Astrocyte of the cerebellum (primary cell): ENCODE data around the gene INPP5A.
"Not testable (repeated sequence)": the region's sequence is repeated elsewhere in the genome, so short reads cannot be mapped to it uniquely, and the experiment has no call there.

Experiments used
- DNase-seq: peaks from one replicate; pipeline ENCODE4 v3.0.0-alpha.2; 2011; ENCODE audit warnings: low read depth
- H3K4me3 ChIP-seq: 2 replicates; pipeline ENCODE4 v1.5.1; 2011; ENCODE audit warnings: mild to moderate bottlenecking, low read depth, low read length, moderate library complexity
- in situ Hi-C: cut with HindIII; loops from 2 replicates; pipeline ENCODE4 v1.10.0; 2017; ENCODE audit warnings: low sequenced_read_pairs
- TF ChIP-seq, protein P1 (sequence below): IDR thresholded peaks from 2 replicates; pipeline ENCODE4 v1.5.1; 2012; ENCODE audit warnings: low read length, low read depth, moderate library complexity, mild to moderate bottlenecking; ENCODE audit errors: missing control alignments

Gene INPP5A

DNA sequence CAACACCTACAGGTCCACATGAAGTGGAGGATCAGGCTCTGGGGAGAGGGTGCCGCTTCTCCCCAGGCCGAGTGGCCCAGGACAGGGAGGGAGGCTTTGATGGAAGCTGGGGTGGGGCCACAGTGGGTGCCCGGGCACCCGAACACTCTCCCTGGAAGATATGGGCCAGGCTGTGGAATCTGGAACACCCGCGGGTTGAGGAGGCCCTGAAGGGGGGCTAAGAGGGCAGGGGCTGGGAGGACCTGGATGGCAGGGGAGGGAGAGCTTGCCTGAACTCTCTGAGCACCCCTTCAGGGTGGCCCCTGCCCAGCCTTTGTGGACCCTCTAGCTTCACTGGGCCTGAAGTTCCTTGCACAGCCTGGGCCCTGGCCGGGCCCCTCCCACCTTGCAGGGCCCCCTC, 252.9 kb downstream of the INPP5A start:
- in situ Hi-C loops, result no loop called here
- no peak overlapping the region for H3K4me3 ChIP-seq
- TF ChIP-seq, protein P1, sequence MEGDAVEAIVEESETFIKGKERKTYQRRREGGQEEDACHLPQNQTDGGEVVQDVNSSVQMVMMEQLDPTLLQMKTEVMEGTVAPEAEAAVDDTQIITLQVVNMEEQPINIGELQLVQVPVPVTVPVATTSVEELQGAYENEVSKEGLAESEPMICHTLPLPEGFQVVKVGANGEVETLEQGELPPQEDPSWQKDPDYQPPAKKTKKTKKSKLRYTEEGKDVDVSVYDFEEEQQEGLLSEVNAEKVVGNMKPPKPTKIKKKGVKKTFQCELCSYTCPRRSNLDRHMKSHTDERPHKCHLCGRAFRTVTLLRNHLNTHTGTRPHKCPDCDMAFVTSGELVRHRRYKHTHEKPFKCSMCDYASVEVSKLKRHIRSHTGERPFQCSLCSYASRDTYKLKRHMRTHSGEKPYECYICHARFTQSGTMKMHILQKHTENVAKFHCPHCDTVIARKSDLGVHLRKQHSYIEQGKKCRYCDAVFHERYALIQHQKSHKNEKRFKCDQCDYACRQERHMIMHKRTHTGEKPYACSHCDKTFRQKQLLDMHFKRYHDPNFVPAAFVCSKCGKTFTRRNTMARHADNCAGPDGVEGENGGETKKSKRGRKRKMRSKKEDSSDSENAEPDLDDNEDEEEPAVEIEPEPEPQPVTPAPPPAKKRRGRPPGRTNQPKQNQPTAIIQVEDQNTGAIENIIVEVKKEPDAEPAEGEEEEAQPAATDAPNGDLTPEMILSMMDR, result no peak
- DNase-seq, result no peak

DNA sequence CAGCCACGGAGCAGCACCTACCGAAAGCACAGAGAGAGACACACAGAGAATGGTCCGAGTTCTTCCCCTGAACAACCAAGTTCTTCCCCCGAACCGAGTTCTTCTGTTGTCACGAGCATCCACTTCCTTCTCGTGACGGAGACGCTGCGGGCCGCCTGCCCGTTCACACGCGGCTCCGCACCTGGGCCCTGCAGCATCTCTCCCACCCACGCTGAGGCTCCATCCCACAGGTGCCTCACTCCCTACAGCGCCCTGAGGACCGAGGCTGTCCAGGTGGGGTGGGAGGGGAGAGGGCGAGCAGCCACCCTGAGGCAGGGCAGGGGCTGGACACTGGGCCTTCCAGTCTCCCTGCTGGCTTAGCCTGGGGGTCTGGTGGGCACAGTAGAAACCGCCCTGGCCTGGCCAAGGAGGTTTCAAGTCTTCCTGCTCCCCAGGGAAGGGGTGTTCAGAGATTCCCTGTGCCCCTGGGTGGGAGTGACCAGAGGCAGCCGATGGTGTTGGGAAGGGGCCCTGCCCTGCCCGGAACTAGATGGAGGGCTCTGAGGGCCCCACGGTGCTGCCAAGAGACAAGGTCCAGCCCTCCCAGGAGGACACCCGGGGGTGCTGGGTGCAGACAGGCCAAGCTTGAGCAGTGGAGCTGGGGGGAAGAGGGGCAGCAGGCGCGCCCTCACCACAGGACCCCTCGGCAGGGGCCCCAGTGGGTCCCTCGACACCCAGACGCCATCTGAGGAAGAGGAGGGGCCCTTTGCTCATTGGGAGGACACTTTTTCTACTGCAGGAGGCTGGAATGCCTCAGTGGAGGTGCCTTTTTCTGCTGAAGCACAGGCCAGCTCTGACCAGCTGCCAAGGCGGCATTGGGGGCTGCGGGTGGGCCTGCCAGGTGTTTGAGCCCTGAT, 253.6 kb downstream of the INPP5A start:
- TF ChIP-seq, protein P1, result no peak
- H3K4me3 ChIP-seq, result no peak overlapping the region
- in situ Hi-C loops, result no loop called here
- no peak for DNase-seq

DNA sequence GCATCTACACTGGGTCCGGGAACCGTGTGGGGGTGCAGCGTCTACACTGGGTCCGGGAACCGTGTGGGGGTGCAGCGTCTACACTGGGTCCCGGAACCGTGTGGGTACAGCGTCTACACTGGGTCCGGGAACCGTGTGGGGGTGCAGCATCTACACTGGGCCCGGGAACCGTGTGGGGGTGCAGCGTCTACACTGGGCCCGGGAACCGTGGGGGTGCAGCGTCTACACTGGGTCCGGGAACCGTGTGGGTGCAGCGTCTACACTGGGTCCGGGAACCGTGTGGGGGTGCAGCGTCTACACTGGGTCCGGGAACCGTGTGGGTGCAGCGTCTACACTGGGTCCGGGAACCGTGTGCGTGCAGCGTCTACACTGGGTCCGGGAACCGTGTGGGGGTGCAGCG, 254.5 kb downstream of the INPP5A start:
- DNase-seq, H3K4me3 ChIP-seq, in situ Hi-C loops: not testable (repeated sequence)

DNA sequence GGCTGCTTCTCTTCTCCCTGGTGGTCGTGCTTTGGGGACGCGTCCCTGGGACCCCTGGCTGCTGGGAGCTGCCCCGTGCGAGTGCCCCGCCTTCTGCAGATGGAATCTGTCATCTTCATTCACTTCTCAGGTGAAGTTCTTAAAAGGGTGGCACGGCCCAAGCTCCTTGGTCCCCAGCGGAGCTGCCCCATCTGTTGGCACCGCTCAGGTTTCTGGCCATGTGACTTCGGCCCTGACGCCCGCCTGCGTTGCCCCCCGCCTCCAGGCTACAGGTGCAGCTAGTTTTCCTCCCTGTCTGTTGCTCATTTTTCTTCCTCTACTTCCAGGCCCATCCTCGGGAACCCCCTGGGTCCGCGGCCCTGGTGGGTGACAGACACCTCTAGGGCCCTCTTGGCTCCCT, 255.2 kb downstream of the INPP5A start:
- TF ChIP-seq, protein P1, result no peak
- in situ Hi-C loops, result no loop called here
- DNase-seq, result no peak
- H3K4me3 ChIP-seq, result no peak overlapping the region

DNA sequence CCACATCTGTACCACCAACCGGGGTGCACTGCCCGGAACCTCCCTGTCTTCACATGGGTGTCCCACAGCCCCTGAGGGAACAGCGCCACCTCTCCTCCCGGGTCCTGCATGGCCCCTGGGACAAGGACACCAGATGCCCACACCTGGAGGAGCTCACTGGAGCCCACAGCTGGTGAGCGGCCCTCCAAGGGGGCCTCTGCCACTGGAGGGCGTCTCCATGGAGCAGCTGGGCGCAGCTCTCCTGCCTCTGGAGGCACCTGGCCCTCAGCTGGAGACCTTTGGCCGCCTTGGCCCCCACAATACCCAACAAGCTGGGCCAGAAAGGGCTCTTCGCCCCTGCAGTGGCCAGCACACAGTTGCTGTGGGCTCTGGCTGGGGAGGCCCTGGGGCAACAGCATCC, 255.6 kb downstream of the INPP5A start:
- in situ Hi-C loops, result no loop called here
- no peak for DNase-seq
- TF ChIP-seq, protein P1, result no peak

DNA sequence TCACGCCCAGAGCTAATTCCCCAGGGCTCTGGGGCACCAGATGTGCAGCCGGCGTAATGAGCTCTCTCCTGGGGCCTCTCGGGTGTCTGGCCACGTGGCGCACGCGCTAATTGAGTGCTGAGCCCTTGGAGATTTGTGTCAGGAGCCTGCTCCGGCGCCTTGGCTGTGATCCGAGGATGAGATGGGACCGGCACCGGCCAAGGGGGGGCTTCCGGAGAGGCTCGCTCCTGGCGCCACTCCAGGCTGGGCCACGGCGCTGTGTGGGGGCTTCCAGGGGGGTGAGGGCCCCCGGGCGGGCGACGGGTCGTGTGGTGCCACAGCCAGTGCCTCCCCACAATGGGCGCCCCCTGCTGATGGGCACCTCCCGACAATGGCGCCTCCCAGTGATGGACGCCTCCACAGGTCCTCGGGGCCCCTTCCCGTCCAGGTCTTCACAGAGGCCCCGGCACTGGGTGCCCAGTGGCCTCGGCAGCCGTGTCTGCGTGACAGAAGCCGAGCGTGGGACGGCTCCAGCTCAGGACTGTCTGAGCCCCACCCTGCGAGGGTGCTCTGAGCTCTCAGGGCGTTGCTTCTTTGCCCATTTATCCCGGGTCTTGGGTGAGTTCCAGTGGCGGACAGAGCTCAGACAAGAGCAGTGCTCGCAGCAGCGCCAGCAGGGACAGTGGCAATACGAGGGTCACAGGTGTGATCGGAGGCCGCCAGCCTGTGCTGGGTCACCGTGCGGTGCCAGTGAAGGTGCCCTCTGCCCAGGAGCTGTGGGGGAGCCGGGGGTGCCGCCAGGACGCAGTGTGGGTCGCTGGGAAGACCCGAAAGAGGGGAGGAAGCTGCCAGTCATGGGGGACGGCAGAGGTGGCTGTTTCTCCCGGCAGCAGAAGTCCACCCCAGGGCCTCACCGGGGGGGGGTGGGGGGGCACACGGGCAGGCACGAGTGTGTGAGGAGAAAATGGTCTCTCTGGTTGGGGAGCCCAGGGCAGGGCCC, 256.6 kb downstream of the INPP5A start:
- H3K4me3 ChIP-seq, result no peak overlapping the region
- TF ChIP-seq, protein P1, result no peak
- in situ Hi-C loops, result no loop called here
- DNase-seq, result no peak

More for the DNA sequence above, 255.6 kb downstream of the INPP5A start:
- H3K4me3 ChIP-seq, result no peak overlapping the region
